Natural killer cell (primary cell): Measurements from ENCODE around the gene ZFAND3. TPM values are rescaled to one million over a fixed set of nuclear protein-coding genes. Genes with fewer than 3 reads are reported as not detected.

Experiments used
- ATAC-seq, 3 donors: fragments of 150-1000 bp in 2 of 3; fragments of 200-7000 bp in 1 of 3; cut with Tn5 transposase; 1 replicate in 1 of 3; 2 replicates in 2 of 3; pipeline ENCODE4 v1.10.0; 2021; ENCODE audit warnings: mild to moderate bottlenecking in 2 of 3, moderate library complexity in 2 of 3
- DNase-seq, 2 donors: peaks; one replicate each; pipeline versions ENCODE4 v3.0.0 to v3.0.0-alpha.2; 2013 to 2021; ENCODE audit warnings: mixed read lengths in 1 of 2
- H3K27ac ChIP-seq: one replicate; pipeline ENCODE4 v1.5.1; 2013; ENCODE audit warnings: mild to moderate bottlenecking, low read length
- H3K27me3 ChIP-seq: one replicate; pipeline ENCODE4 v1.6.1; 2013; ENCODE audit warnings: low read length; ENCODE audit not compliant: control insufficient read depth, insufficient read depth
- H3K36me3 ChIP-seq: one replicate; pipeline ENCODE4 v1.6.1; 2013; ENCODE audit warnings: low read length; ENCODE audit not compliant: control insufficient read depth, insufficient read depth
- H3K4me1 ChIP-seq: one replicate; pipeline ENCODE4 v1.6.1; 2013; ENCODE audit warnings: low read length; ENCODE audit not compliant: control insufficient read depth, insufficient read depth
- H3K4me3 ChIP-seq: one replicate; pipeline ENCODE4 v1.5.1; 2013; ENCODE audit warnings: low read length
- H3K9me3 ChIP-seq: one replicate; pipeline ENCODE4 v1.6.1; 2013; ENCODE audit warnings: low read length; ENCODE audit not compliant: control insufficient read depth, insufficient read depth
- H3K27ac Mint-ChIP-seq, 2 donors: one replicate each; pipeline ENCODE4 v1.8.0; 2022; ENCODE audit warnings: mild to moderate bottlenecking in 2 of 2, mixed read lengths in 2 of 2, moderate library complexity in 1 of 2
- H3K27me3 Mint-ChIP-seq, 2 donors: one replicate each; pipeline ENCODE4 v1.8.0; 2022; ENCODE audit warnings: low read depth in 2 of 2, mixed read lengths in 2 of 2
- H3K36me3 Mint-ChIP-seq: one replicate; pipeline ENCODE4 v1.8.0; 2022; ENCODE audit warnings: mixed read lengths
- H3K4me1 Mint-ChIP-seq, 2 donors: one replicate each; pipeline ENCODE4 v1.8.0; 2022; ENCODE audit warnings: mixed read lengths in 2 of 2
- H3K4me3 Mint-ChIP-seq: one replicate; pipeline ENCODE4 v1.8.0; 2022; ENCODE audit warnings: mild to moderate bottlenecking, moderate library complexity, mixed read lengths
- H3K9me3 Mint-ChIP-seq, 2 donors: one replicate each; pipeline ENCODE4 v1.8.0; 2022; ENCODE audit warnings: mixed read lengths in 2 of 2
- CTCF ChIP-seq: fragments of 200-600 bp; IDR thresholded peaks from one replicate; pipeline ENCODE4 v1.8.0; 2022; ENCODE audit warnings: antibody characterized with exemption
- WGBS: methylation state at CpG from one replicate; pipeline ENCODE4 v1.1.7; 2013; ENCODE audit warnings: missing lambda C conversion rate; ENCODE audit not compliant: insufficient coverage; 5-methylcytosine and 5-hydroxymethylcytosine counted together
- intact Hi-C: fragments of 100-400 bp; cut with micrococcal nuclease; formaldehyde crosslinking; loops from one replicate; pipeline ENCODE4 v1.14.2; 2022
- total RNA-seq, 4 donors: library from RNA; stranded (reverse); fragments of 120-200 nt in 1 of 4; gene quantifications; one replicate each; pipeline versions ENCODE4 v1.2.3 to v1.2.4, GENCODE V29; 2013 to 2022

Gene ZFAND3
- total RNA-seq, 3 donors from 2014 or later (not counting 1 experiment from before 2014, with no cell fraction given), result 87.7 to 97.4 (median 90.1) TPM

- Histone ChIP-seq H3K36me3 (peaks cover 12% of the 10 kb centered on the region), H3K27me3 (no peaks in the 10 kb centered on the region), H3K27ac (no peak overlapping the region), H3K9me3 (no peaks in the 10 kb centered on the region), H3K4me1 (no peaks in the 10 kb centered on the region), H3K4me3 (no peak overlapping the region)
- H3K4me1 Mint-ChIP-seq, result peaks cover 35 to 43% of the 10 kb centered on the region in 2 donors
- no peak for TF ChIP-seq CTCF
- DNase-seq (no peak), ATAC-seq (no peak)
- no peaks in the 10 kb centered on the region for H3K9me3 Mint-ChIP-seq
- no peak overlapping the region for H3K4me3 Mint-ChIP-seq
- no peaks in the 10 kb centered on the region for H3K36me3 Mint-ChIP-seq
- intact Hi-C loops, result no loop called here
- no peak overlapping the region for H3K27ac Mint-ChIP-seq
- no peaks in the 10 kb centered on the region for H3K27me3 Mint-ChIP-seq
- 100% methylated on average over 2 of the region's 4 CpGs for WGBS
These were observed 259.1 kb downstream of the ZFAND3 start for GRCh38 chr6:38078671-38079070.

- H3K9me3 ChIP-seq, result no peaks in the 10 kb centered on the region
- H3K9me3 Mint-ChIP-seq, result no peaks in the 10 kb centered on the region
- no peak overlapping the region for H3K4me3 ChIP-seq
- DNase-seq (no peak), ATAC-seq (no peak)
- H3K27me3 Mint-ChIP-seq, result no peaks in the 10 kb centered on the region
- no peak for TF ChIP-seq CTCF
- no peak overlapping the region for H3K4me3 Mint-ChIP-seq
- no peaks in the 10 kb centered on the region for H3K4me1 ChIP-seq
- peaks cover 12% of the 10 kb centered on the region for H3K36me3 ChIP-seq
- 100% methylated on average over 1 of the region's 1 CpG for WGBS
- H3K27me3 ChIP-seq, result no peaks in the 10 kb centered on the region
- peaks cover 35 to 43% of the 10 kb centered on the region in 2 donors for H3K4me1 Mint-ChIP-seq
- no peak overlapping the region for H3K27ac Mint-ChIP-seq
- intact Hi-C loops, result no loop called here
- H3K27ac ChIP-seq, result no peak overlapping the region
- H3K36me3 Mint-ChIP-seq, result no peaks in the 10 kb centered on the region
These were observed 259.6 kb downstream of the ZFAND3 start for GRCh38 chr6:38079107-38079506.

DNA sequence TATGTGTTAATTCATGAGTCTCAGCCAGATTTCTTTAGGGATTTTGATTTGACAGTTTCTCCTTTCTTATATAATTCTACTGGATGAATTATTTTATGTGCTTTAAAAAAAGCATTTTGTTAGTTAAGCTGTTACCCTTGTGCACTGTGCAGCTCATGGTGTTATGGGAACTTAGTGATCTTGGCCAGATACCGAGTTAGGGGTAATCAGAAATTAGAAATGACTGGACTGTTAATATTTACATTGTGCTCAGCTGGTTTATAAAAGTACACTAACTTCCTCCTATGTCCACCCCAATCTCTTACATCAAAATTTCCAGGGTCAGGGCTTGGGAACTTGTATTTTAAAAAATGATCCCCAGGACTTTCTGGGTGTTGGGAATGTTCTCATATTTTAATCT is 260.0 kb downstream of the ZFAND3 start:
- ATAC-seq, result no peak
- Histone ChIP-seq H3K36me3 (peaks cover 16% of the 10 kb centered on the region), H3K4me3 (no peak overlapping the region), H3K27me3 (no peaks in the 10 kb centered on the region), H3K4me1 (no peaks in the 10 kb centered on the region), H3K9me3 (no peaks in the 10 kb centered on the region), H3K27ac (no peak overlapping the region)
- DNase-seq, result no peak
- no peak overlapping the region for H3K4me3 Mint-ChIP-seq
- H3K9me3 Mint-ChIP-seq, result no peaks in the 10 kb centered on the region
- no peaks in the 10 kb centered on the region for H3K36me3 Mint-ChIP-seq
- H3K4me1 Mint-ChIP-seq, result peaks cover 35 to 43% of the 10 kb centered on the region in 2 donors
- intact Hi-C loops, result no loop called here
- no peak overlapping the region for H3K27ac Mint-ChIP-seq
- TF ChIP-seq CTCF, result no peak
- 100% methylated on average over 1 of the region's 1 CpG for WGBS
- H3K27me3 Mint-ChIP-seq, result no peaks in the 10 kb centered on the region

DNA sequence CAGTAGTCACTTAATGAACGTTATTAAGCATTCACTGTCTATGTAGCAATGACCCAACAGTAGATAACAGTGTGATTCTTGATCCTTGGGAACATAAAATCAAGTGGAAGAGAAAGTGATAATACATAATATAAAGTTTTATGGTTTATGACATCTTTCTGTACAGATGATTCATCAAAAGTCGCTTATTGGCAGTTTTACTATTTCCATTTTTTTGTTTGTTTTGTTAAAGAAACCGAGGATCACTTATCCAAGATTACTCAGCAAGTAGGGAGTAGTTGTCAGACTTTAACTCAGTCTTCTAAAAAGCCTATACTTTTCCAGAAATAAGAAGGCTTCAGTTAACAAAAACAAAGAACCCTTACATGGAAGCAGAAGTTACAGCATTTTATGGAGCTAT is 260.8 kb downstream of the ZFAND3 start:
- H3K9me3 Mint-ChIP-seq, result no peaks in the 10 kb centered on the region
- no peak for TF ChIP-seq CTCF
- H3K4me3 Mint-ChIP-seq, result no peak overlapping the region
- no peak overlapping the region for H3K27ac ChIP-seq
- H3K9me3 ChIP-seq, result no peaks in the 10 kb centered on the region
- no peaks in the 10 kb centered on the region for H3K4me1 ChIP-seq
- no peak for DNase-seq
- H3K27ac Mint-ChIP-seq, result peak overlapping the region in 1 of 2 donors; percentile 1
- H3K27me3 Mint-ChIP-seq, result no peaks in the 10 kb centered on the region
- no peaks in the 10 kb centered on the region for H3K36me3 Mint-ChIP-seq
- H3K4me1 Mint-ChIP-seq, result peaks cover 35 to 38% of the 10 kb centered on the region in 2 donors
- H3K27me3 ChIP-seq, result no peaks in the 10 kb centered on the region
- H3K36me3 ChIP-seq, result peaks cover 21% of the 10 kb centered on the region
- H3K4me3 ChIP-seq, result no peak overlapping the region
- no peak for ATAC-seq
- intact Hi-C loops, result no loop called here
- WGBS, result 100% methylated on average over 2 of the region's 3 CpGs
